Measurements from ENCODE around the gene TST.
A peak's percentile ranks its signal among the peaks of the same experiment; 100 is the strongest.

TST gene

GRCh38 chr22:36979016-36979910, 40.0 kb downstream of the TST start:
- DNase-seq: no peak

- peak; percentile 89 for DNase-seq
Measured at GRCh38 chr22:36977947-36978660, 41.1 kb downstream of the TST start.

GRCh38 chr22:36977401-36977861, 41.8 kb downstream of the TST start:
- peak; percentile 85 for DNase-seq

- no peak for DNase-seq
Measured at GRCh38 chr22:36976606-36977005, 42.6 kb downstream of the TST start.

- DNase-seq: no peak
Measured at GRCh38 chr22:36971341-36972125, 47.7 kb downstream of the TST start.

- DNase-seq: no peak
Measured at GRCh38 chr22:36968249-36968964, 50.8 kb downstream of the TST start.

- no peak for DNase-seq
Measured at GRCh38 chr22:36966851-36967540, 52.3 kb downstream of the TST start.

- no peak for DNase-seq
Measured at GRCh38 chr22:36965696-36966095, 53.6 kb downstream of the TST start.

GRCh38 chr22:36964106-36964505, 55.1 kb downstream of the TST start:
- DNase-seq: no peak

GRCh38 chr22:36963302-36963701, 55.9 kb downstream of the TST start:
- no peak for DNase-seq

GRCh38 chr22:36961626-36962025, 57.6 kb downstream of the TST start:
- no peak for DNase-seq

Measured in activated CD8-positive, alpha-beta memory T cell treated with anti-CD3 and anti-CD28 coated beads, Interleukin-2, amount 50 U/mL, for 4 hours (primary cell).